ENCODE measurements around the gene CCP110.
A peak's percentile ranks its signal among the peaks of the same experiment; 100 is the strongest.

DNA sequence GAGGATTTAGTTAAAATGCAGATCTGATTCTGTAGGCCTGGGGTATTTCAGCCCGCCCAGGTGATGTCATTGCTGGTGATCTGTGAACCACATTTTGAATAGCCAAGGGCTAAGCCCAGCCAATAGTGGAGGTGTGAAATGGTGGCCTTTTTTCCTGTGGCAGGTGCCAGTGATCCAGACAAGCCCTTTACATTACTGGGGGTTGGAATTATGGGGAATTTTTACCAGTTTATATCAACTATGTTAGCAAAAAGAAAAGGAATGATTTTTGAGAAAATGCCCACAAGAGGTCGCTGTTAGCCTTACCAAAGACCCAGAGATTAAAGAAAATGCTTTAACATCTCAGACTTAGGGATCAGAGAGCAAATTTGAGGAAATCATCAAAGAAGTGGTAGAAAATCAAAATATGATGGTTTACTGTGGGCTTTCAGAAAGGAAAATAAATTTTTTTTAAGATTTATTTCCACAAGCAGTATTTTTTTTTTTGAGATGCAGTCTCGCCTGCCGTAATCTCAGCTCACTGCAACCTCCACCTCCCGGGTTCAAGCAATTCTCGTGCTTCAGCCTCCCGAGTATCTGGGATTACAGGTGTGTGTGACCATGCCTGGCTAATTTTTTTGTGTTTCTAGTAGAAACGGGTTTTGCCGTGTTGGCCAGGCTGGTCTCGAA is 35.6 kb downstream of the CCP110 start:
- TF ChIP-seq, protein P1, sequence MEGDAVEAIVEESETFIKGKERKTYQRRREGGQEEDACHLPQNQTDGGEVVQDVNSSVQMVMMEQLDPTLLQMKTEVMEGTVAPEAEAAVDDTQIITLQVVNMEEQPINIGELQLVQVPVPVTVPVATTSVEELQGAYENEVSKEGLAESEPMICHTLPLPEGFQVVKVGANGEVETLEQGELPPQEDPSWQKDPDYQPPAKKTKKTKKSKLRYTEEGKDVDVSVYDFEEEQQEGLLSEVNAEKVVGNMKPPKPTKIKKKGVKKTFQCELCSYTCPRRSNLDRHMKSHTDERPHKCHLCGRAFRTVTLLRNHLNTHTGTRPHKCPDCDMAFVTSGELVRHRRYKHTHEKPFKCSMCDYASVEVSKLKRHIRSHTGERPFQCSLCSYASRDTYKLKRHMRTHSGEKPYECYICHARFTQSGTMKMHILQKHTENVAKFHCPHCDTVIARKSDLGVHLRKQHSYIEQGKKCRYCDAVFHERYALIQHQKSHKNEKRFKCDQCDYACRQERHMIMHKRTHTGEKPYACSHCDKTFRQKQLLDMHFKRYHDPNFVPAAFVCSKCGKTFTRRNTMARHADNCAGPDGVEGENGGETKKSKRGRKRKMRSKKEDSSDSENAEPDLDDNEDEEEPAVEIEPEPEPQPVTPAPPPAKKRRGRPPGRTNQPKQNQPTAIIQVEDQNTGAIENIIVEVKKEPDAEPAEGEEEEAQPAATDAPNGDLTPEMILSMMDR (conservative IDR thresholded peaks at IDR 0.05; ENCODE audit: low read length), result peak; percentile 89
- TF ChIP-seq EZH2phosphoT487 (IDR thresholded peaks at IDR 0.05; ENCODE audit: borderline replicate concordance, low read depth, low read length), result no peak

Data from OCI-LY7 (cell line).